Glomerular endothelial cell (primary cell): ENCODE data around the gene LONP2. TPM values are rescaled to one million over a fixed set of nuclear protein-coding genes. Genes with fewer than 3 reads are reported as not detected.
"Not testable (repeated sequence)": the region's sequence is repeated elsewhere in the genome, so short reads cannot be mapped to it uniquely, and the experiment has no call there.

Experiments
- DNase-seq: peaks from one replicate; pipeline ENCODE4 v3.0.0-alpha.2; 2011; ENCODE audit warnings: low read depth, low spot score; ENCODE audit errors: extremely low read depth
- total RNA-seq: library from RNA; depleted of rRNA; stranded (reverse); fragments of >200 nt; gene quantifications from 2 replicates; pipeline ENCODE4 v1.2.3, GENCODE V29; 2015

Gene LONP2
- total RNA-seq, 1 donor from 2014 or later: 35.1 TPM

- DNase-seq: no peak
Measured at GRCh38 chr16:48330189-48330840, 86.2 kb downstream of the LONP2 start.

GRCh38 chr16:48330841-48331192, 86.7 kb downstream of the LONP2 start:
- DNase-seq: no peak

- no peak for DNase-seq
Measured at GRCh38 chr16:48332978-48333377, 88.9 kb downstream of the LONP2 start.

- no peak for DNase-seq
Measured at GRCh38 chr16:48334325-48334724, 90.2 kb downstream of the LONP2 start.

GRCh38 chr16:48335961-48336360, 91.9 kb downstream of the LONP2 start:
- DNase-seq: no peak

- DNase-seq: no peak
Measured at GRCh38 chr16:48340054-48340453, 96.0 kb downstream of the LONP2 start.

- DNase-seq: no peak
Measured at GRCh38 chr16:48342591-48342990, 98.5 kb downstream of the LONP2 start.

GRCh38 chr16:48347191-48347865, 103.2 kb downstream of the LONP2 start:
- no peak for DNase-seq

GRCh38 chr16:48347980-48348379, 103.9 kb downstream of the LONP2 start:
- DNase-seq: no peak

- no peak for DNase-seq
Measured at GRCh38 chr16:48350736-48351135, 106.6 kb downstream of the LONP2 start.

- no peak for DNase-seq
Measured at GRCh38 chr16:48352648-48353390, 108.7 kb downstream of the LONP2 start.

- peak; percentile 39 for DNase-seq
Measured at GRCh38 chr16:48353565-48354163, 109.6 kb downstream of the LONP2 start.

- not testable (repeated sequence) for DNase-seq
Measured at GRCh38 chr16:48354385-48354784, 110.3 kb downstream of the LONP2 start.

GRCh38 chr16:48354877-48355855, 111.1 kb downstream of the LONP2 start:
- DNase-seq: no peak

GRCh38 chr16:48356633-48357376, 112.7 kb downstream of the LONP2 start:
- DNase-seq: no peak

- no peak for DNase-seq
Measured at GRCh38 chr16:48358419-48358818, 114.3 kb downstream of the LONP2 start.

- no peak for DNase-seq
Measured at GRCh38 chr16:48359983-48360382, 115.9 kb downstream of the LONP2 start.

- no peak for DNase-seq
Measured at GRCh38 chr16:48361012-48361411, 116.9 kb downstream of the LONP2 start.

- DNase-seq: no peak
Measured at GRCh38 chr16:48361540-48362144, 117.5 kb downstream of the LONP2 start.
